HepG2 (cell line): ENCODE results near the gene EOGT. TPM values are rescaled to one million over a fixed set of nuclear protein-coding genes. Genes with fewer than 3 reads are reported as not detected.

Experiments used
- CBFB ChIP-seq: sonication (generic); formaldehyde crosslinking; IDR thresholded peaks from 2 replicates; pipeline ENCODE4 v1.4.0; 2020; ENCODE audit warnings: missing genetic modification reagents
- MAF1 ChIP-seq: sonication (generic); formaldehyde crosslinking; IDR thresholded peaks from 2 replicates; pipeline ENCODE4 v1.5.0; 2020; ENCODE audit warnings: missing genetic modification reagents, borderline replicate concordance
- MEIS1 ChIP-seq: sonication (generic); formaldehyde crosslinking; IDR thresholded peaks from 2 replicates; pipeline ENCODE4 v1.9.0; 2021; ENCODE audit warnings: mild to moderate bottlenecking, missing genetic modification reagents, moderate library complexity, borderline replicate concordance
- NR3C1 ChIP-seq: sonication (generic); formaldehyde crosslinking; IDR thresholded peaks from 2 replicates; pipeline ENCODE4 v1.4.0; 2020; ENCODE audit warnings: missing genetic modification reagents
- SALL1 ChIP-seq: sonication (generic); formaldehyde crosslinking; IDR thresholded peaks from 2 replicates; pipeline ENCODE4 v1.8.0; 2022; ENCODE audit warnings: mild to moderate bottlenecking, missing genetic modification reagents
- SMARCC2 ChIP-seq: fragments of 450-650 bp; IDR thresholded peaks from 2 replicates; pipeline ENCODE4 v1.6.1; 2017; ENCODE audit warnings: antibody characterized with exemption, mild to moderate bottlenecking
- SOX13 ChIP-seq, 3 experiments: fragments of 450-650 bp in 1 of 3; sonication (generic) in 1 of 3; formaldehyde crosslinking in 1 of 3; IDR thresholded peaks in 2 of 3; conservative IDR thresholded peaks in 1 of 3; 2 replicates each; pipeline versions ENCODE4 v1.5.0 to v1.6.1; 2016 to 2020; ENCODE audit warnings: antibody characterized with exemption in 1 of 3, mild to moderate bottlenecking in 1 of 3, missing compliant biosample characterization in 1 of 3, missing genetic modification reagents in 1 of 3, moderate library complexity in 1 of 3
- SYNCRIP ChIP-seq: fragments of 200-400 bp; formaldehyde crosslinking; IDR thresholded peaks from 2 replicates; pipeline ENCODE4 v1.6.1; 2018; ENCODE audit warnings: mild to moderate bottlenecking, low read depth, low read length; ENCODE audit not compliant: insufficient read depth
- TAF1 ChIP-seq: sonication (generic); formaldehyde crosslinking; IDR thresholded peaks from 2 replicates; pipeline ENCODE4 v1.4.0; 2020; ENCODE audit warnings: missing genetic modification reagents
- THYN1 ChIP-seq: sonication (generic); formaldehyde crosslinking; IDR thresholded peaks from 2 replicates; pipeline ENCODE4 v1.8.1; 2023; ENCODE audit warnings: low read depth, mild to moderate bottlenecking, moderate library complexity, missing genetic modification reagents, borderline replicate concordance
- TMF1 ChIP-seq: sonication (generic); formaldehyde crosslinking; IDR thresholded peaks from 2 replicates; pipeline ENCODE4 v1.8.1; 2022; ENCODE audit warnings: low read depth, missing genetic modification reagents
- XBP1 ChIP-seq: sonication (generic); formaldehyde crosslinking; IDR thresholded peaks from 2 replicates; pipeline ENCODE4 v1.5.0; 2020; ENCODE audit warnings: missing genetic modification reagents
- ZBTB3 ChIP-seq: sonication (generic); formaldehyde crosslinking; IDR thresholded peaks from 2 replicates; pipeline ENCODE4 v1.4.0; 2020; ENCODE audit warnings: low read depth, mild to moderate bottlenecking, moderate library complexity, missing genetic modification reagents, borderline replicate concordance
- ZBTB7B ChIP-seq: sonication (generic); formaldehyde crosslinking; IDR thresholded peaks from 2 replicates; pipeline ENCODE4 v1.4.0; 2020; ENCODE audit warnings: missing genetic modification reagents
- ZFP36 ChIP-seq: fragments of 150-350 bp; IDR thresholded peaks from 2 replicates; pipeline ENCODE4 v1.6.1; 2018; ENCODE audit warnings: borderline replicate concordance, low read length, low read depth; ENCODE audit not compliant: partially characterized antibody
- ZNF367 ChIP-seq: sonication (generic); formaldehyde crosslinking; IDR thresholded peaks from 2 replicates; pipeline ENCODE4 v1.4.0; 2020; ENCODE audit warnings: missing genetic modification reagents, borderline replicate concordance
- ZNF468 ChIP-seq: sonication (generic); formaldehyde crosslinking; IDR thresholded peaks from 2 replicates; pipeline ENCODE4 v1.8.0; 2022; ENCODE audit warnings: mild to moderate bottlenecking, moderate library complexity, missing genetic modification reagents
- ZNF484 ChIP-seq: sonication (generic); formaldehyde crosslinking; IDR thresholded peaks from 2 replicates; pipeline ENCODE4 v1.5.1; 2020; ENCODE audit warnings: mild to moderate bottlenecking, low read depth, missing genetic modification reagents, borderline replicate concordance
- ZNF614 ChIP-seq: IDR thresholded peaks from 2 replicates; pipeline ENCODE4 v1.6.1; 2018; ENCODE audit warnings: missing biosample characterization, missing genetic modification reagents, inconsistent platforms, borderline replicate concordance
- ZNF713 ChIP-seq: sonication (generic); formaldehyde crosslinking; IDR thresholded peaks from 2 replicates; pipeline ENCODE4 v1.4.0; 2020; ENCODE audit warnings: mild to moderate bottlenecking, missing genetic modification reagents
- ZNF724P ChIP-seq: sonication (generic); formaldehyde crosslinking; IDR thresholded peaks from 2 replicates; pipeline ENCODE4 v1.8.0; 2022; ENCODE audit warnings: missing genetic modification reagents, borderline replicate concordance
- ZNF782 ChIP-seq: sonication (generic); formaldehyde crosslinking; IDR thresholded peaks from 2 replicates; pipeline ENCODE4 v1.4.0; 2020; ENCODE audit warnings: missing genetic modification reagents, mild to moderate bottlenecking, borderline replicate concordance
- polyA plus RNA-seq, 8 experiments: library from polyadenylated mRNA; depleted of rRNA in 3 of 8; stranded (reverse) in 7 of 8; unstranded in 1 of 8; fragments of >200 nt; fragmentation: Illumina TruSeq in 4 of 8; extraction: Trizol in 4 of 8; gene quantifications; 2 replicates each; pipeline versions ENCODE4 v1.2.1 to v1.2.3, GENCODE V29; 2011 to 2016; ENCODE audit warnings: low read depth in 4 of 8, missing spikeins in 1 of 8, mixed read lengths in 1 of 8; ENCODE audit not compliant: insufficient read depth in 1 of 8
- total RNA-seq, 5 experiments: library from RNA; depleted of rRNA; stranded (reverse); fragments of >200 nt; fragmentation: Illumina TruSeq; extraction: Trizol; gene quantifications; 2 replicates each; pipeline ENCODE4 v1.2.3, GENCODE V29; 2016; ENCODE audit warnings: low read depth in 1 of 5
- TF ChIP-seq, protein P1 (sequence below): sonication (generic); formaldehyde crosslinking; IDR thresholded peaks from 2 replicates; pipeline ENCODE4 v1.4.0; 2020; ENCODE audit warnings: missing genetic modification reagents, borderline replicate concordance
- TF ChIP-seq, protein P2 (sequence below): sonication (generic); IDR thresholded peaks from 2 replicates; pipeline ENCODE4 v1.6.1; 2016; ENCODE audit warnings: low read depth, borderline replicate concordance
- TF ChIP-seq, protein P3 (sequence below): sonication (generic); formaldehyde crosslinking; IDR thresholded peaks from 2 replicates; pipeline ENCODE4 v1.9.0; 2021; ENCODE audit warnings: missing genetic modification reagents, borderline replicate concordance
- TF ChIP-seq, protein P4 (sequence below): IDR thresholded peaks from 2 replicates; pipeline ENCODE4 v1.6.1; 2012; ENCODE audit warnings: inconsistent platforms

The EOGT gene
- total and polyA plus RNA-seq, 2 of the 13 experiments (the other 11 are each of a cell fraction or from before 2014, with no cell fraction given): 4.5 to 18.6 TPM

DNA sequence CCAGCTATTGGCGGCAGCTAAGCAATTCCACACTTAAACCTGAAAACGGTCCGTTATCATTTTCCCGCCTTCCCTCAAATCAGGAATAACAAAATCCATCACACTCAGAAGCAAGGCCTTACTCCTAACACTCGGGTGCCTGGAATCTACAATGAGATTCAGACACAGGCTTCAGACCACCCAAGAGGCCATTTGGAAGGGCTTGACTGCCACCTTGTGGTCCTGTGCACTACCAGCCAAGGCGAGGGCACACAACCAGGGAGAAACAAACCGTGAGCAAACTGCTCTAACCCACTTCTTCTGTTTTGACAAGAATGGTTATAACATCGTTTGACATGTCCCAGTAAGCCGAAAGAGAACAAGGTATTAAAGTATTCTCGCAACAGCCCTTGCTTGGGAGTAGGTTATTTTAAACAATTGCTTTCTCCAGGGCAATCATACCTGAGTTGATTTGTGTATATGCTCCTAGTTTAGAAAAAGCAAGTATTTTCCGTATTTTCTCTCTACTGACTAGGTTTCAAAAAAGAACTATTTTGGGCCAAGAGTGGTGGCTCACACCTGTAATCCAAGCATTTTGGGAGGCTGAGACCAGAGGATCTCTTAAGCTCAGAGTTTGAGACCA, 41.0 kb downstream of the EOGT start (continued):
- no peak for TF ChIP-seq SOX13 (IDR thresholded peaks at IDR 0.05)
- no peak for TF ChIP-seq SOX13 (CRISPR knock-in tag; conservative IDR thresholded peaks at IDR 0.05 in 1 of 2, IDR thresholded peaks at IDR 0.05 in 1 of 2)
- no peak for TF ChIP-seq ZNF484 (CRISPR knock-in tag)
- TF ChIP-seq ZNF724P (CRISPR knock-in tag): no peak
- no peak for TF ChIP-seq ZNF367 (CRISPR knock-in tag)
- no peak for TF ChIP-seq ZBTB3 (CRISPR knock-in tag)
- no peak for TF ChIP-seq NR3C1
- TF ChIP-seq THYN1 (CRISPR knock-in tag): no peak
- no peak for TF ChIP-seq ZFP36
- TF ChIP-seq, protein P1, sequence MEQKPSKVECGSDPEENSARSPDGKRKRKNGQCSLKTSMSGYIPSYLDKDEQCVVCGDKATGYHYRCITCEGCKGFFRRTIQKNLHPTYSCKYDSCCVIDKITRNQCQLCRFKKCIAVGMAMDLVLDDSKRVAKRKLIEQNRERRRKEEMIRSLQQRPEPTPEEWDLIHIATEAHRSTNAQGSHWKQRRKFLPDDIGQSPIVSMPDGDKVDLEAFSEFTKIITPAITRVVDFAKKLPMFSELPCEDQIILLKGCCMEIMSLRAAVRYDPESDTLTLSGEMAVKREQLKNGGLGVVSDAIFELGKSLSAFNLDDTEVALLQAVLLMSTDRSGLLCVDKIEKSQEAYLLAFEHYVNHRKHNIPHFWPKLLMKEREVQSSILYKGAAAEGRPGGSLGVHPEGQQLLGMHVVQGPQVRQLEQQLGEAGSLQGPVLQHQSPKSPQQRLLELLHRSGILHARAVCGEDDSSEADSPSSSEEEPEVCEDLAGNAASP: no peak
- TF ChIP-seq, protein P2, sequence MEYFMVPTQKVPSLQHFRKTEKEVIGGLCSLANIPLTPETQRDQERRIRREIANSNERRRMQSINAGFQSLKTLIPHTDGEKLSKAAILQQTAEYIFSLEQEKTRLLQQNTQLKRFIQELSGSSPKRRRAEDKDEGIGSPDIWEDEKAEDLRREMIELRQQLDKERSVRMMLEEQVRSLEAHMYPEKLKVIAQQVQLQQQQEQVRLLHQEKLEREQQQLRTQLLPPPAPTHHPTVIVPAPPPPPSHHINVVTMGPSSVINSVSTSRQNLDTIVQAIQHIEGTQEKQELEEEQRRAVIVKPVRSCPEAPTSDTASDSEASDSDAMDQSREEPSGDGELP: no peak
- TF ChIP-seq, protein P3, sequence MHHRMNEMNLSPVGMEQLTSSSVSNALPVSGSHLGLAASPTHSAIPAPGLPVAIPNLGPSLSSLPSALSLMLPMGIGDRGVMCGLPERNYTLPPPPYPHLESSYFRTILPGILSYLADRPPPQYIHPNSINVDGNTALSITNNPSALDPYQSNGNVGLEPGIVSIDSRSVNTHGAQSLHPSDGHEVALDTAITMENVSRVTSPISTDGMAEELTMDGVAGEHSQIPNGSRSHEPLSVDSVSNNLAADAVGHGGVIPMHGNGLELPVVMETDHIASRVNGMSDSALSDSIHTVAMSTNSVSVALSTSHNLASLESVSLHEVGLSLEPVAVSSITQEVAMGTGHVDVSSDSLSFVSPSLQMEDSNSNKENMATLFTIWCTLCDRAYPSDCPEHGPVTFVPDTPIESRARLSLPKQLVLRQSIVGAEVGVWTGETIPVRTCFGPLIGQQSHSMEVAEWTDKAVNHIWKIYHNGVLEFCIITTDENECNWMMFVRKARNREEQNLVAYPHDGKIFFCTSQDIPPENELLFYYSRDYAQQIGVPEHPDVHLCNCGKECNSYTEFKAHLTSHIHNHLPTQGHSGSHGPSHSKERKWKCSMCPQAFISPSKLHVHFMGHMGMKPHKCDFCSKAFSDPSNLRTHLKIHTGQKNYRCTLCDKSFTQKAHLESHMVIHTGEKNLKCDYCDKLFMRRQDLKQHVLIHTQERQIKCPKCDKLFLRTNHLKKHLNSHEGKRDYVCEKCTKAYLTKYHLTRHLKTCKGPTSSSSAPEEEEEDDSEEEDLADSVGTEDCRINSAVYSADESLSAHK (CRISPR knock-in tag): no peak
- no peak for TF ChIP-seq ZNF713 (CRISPR knock-in tag)
- no peak for TF ChIP-seq TMF1
- TF ChIP-seq, protein P4, sequence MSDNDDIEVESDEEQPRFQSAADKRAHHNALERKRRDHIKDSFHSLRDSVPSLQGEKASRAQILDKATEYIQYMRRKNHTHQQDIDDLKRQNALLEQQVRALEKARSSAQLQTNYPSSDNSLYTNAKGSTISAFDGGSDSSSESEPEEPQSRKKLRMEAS: no peak
- TF ChIP-seq ZNF782 (CRISPR knock-in tag): no peak
- TF ChIP-seq SALL1: 0 out of 2 replicates have a peak, but pooled peaks have one; percentile 27
- 0 out of 2 replicates have a peak, but pooled peaks have one; percentile 37 for TF ChIP-seq ZBTB7B (CRISPR knock-in tag)
- TF ChIP-seq CBFB (CRISPR knock-in tag): no peak
- no peak for TF ChIP-seq MAF1 (CRISPR knock-in tag)
- TF ChIP-seq ZNF468 (CRISPR knock-in tag): no peak
- TF ChIP-seq TAF1 (CRISPR knock-in tag): no peak
- no peak for TF ChIP-seq SMARCC2
- TF ChIP-seq XBP1: no peak
- TF ChIP-seq SYNCRIP: no peak
- TF ChIP-seq ZNF614 (CRISPR knock-in tag): peak; percentile 55; the same call in 1 of the 2 replicates
- no peak for TF ChIP-seq MEIS1
